ENCODE data around the gene MET. TPM values are rescaled to one million over a fixed set of nuclear protein-coding genes. Genes with fewer than 3 reads are reported as not detected.

Gene MET
- total and polyA plus RNA-seq, 4 donors, result 10.2 to 41.9 (median 25.4) TPM

- TF ChIP-seq RXRA (IDR thresholded peaks at IDR 0.05), result no peak
- TF ChIP-seq ZBTB33 (IDR thresholded peaks at IDR 0.05), result no peak
- no peak for TF ChIP-seq MAX (IDR thresholded peaks at IDR 0.05)
- no peak for TF ChIP-seq FOXA2 (IDR thresholded peaks at IDR 0.05)
- no peak for TF ChIP-seq EGR1 (IDR thresholded peaks at IDR 0.05; ENCODE audit: low read depth in 2 of 2)
- no peak for TF ChIP-seq NR2F2 (IDR thresholded peaks at IDR 0.05)
- TF ChIP-seq YY1 (IDR thresholded peaks at IDR 0.05), result no peak
- no peak for TF ChIP-seq ATF3 (IDR thresholded peaks at IDR 0.05)
- TF ChIP-seq FOXA1 (IDR thresholded peaks at IDR 0.05), result no peak
- TF ChIP-seq CTCF (IDR thresholded peaks at IDR 0.05; ENCODE audit: low read depth, low read length, missing input control), result no peak
- TF ChIP-seq GABPA (IDR thresholded peaks at IDR 0.05 in 1 of 2, conservative IDR thresholded peaks at IDR 0.05 in 1 of 2), result no peak
- TF ChIP-seq HNF4G (IDR thresholded peaks at IDR 0.05), result no peak
- TF ChIP-seq SP1 (IDR thresholded peaks at IDR 0.05), result no peak
- TF ChIP-seq TAF1 (conservative IDR thresholded peaks at IDR 0.05), result no peak
- no peak for TF ChIP-seq JUND (IDR thresholded peaks at IDR 0.05)
- no peak for TF ChIP-seq HNF4A (conservative IDR thresholded peaks at IDR 0.05)
- no peak for TF ChIP-seq RAD21 (IDR thresholded peaks at IDR 0.05)
- TF ChIP-seq REST (IDR thresholded peaks at IDR 0.05), result no peak
- Histone ChIP-seq H3K36me3 (ENCODE audit: control insufficient read depth in 4 of 4, insufficient read depth in 3 of 4, low read depth in 1 of 4, low read length in 3 of 4) (no peaks in the 10 kb centered on the region), H3K4me1 (ENCODE audit: control insufficient read depth in 4 of 4, insufficient read depth in 4 of 4, low read length in 3 of 4) (peaks cover 6 to 17% (median 8%) of the 10 kb centered on the region in 4 donors), H3K9ac (ENCODE audit: low read depth in 1 of 2, low read length in 2 of 2) (no peak overlapping the region), H3K4me3 (ENCODE audit: low read depth in 1 of 3, low read length in 3 of 3) (no peak overlapping the region), H3K27ac (ENCODE audit: low read depth in 1 of 2, low read length in 2 of 2) (no peak overlapping the region), H3K9me3 (ENCODE audit: control insufficient read depth in 4 of 4, low read length in 3 of 4) (no peaks in the 10 kb centered on the region), H3K27me3 (ENCODE audit: control insufficient read depth in 4 of 4, insufficient read depth in 4 of 4, low read length in 3 of 4) (no peaks in the 10 kb centered on the region)
- no peak for DNase-seq (ENCODE audit: low spot score)
- 75% methylated on average over 2 of the region's 2 CpGs for WGBS
These were observed 125.6 kb downstream of the MET start for GRCh38 chr7:116797612-116798011.
